8988T (cell line): ENCODE data around the gene TRAP1.
"Not testable (repeated sequence)": the region's sequence is repeated elsewhere in the genome, so short reads cannot be mapped to it uniquely, and the experiment has no call there.

ENCODE experiments used
- DNase-seq: peaks from one replicate; pipeline ENCODE4 v3.0.0; 2011

The TRAP1 gene

DNA sequence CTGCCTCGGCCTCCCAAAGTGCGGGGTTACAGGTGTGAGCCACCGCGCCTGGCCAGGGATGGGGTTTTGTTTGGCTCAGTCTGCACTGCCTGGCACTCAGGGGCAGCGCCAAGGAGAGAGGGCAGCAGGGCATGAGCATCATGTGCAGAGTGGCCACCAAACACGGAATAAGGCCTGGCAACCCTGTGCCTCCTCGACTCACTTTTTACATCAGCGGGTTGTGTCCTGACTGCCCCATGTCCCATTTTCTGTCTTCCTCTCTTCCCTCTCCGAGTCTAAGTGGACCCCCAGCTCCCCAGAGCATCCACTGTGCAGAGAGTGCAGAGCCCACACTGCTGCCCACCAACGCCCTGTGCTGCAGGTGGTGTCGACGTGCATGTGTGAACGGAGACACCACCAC lies 18.2 kb upstream of the TRAP1 start:
- no peak for DNase-seq

DNA sequence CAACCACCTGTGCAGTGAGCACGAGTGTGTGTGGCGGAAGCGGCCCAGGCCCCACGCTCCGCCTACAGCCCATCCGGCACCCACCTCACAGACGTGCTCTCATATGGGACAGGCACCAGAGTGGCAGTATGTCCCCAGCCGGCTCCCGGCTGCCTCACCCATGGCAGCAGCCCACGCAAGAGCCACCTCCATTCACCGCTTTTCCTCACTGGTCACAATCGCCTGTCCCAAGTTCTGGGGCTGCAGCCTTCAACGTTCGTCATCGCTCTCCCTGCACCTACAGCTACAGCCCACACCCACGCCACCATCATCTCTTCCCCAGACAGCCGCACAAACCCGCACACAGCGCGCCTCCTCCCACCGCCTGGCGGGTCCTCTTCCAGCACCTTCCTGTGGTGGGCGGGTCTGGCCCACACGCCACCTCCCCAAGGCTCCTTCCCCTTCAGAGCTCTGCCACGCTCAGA lies 17.5 kb upstream of the TRAP1 start:
- DNase-seq = no peak

DNA sequence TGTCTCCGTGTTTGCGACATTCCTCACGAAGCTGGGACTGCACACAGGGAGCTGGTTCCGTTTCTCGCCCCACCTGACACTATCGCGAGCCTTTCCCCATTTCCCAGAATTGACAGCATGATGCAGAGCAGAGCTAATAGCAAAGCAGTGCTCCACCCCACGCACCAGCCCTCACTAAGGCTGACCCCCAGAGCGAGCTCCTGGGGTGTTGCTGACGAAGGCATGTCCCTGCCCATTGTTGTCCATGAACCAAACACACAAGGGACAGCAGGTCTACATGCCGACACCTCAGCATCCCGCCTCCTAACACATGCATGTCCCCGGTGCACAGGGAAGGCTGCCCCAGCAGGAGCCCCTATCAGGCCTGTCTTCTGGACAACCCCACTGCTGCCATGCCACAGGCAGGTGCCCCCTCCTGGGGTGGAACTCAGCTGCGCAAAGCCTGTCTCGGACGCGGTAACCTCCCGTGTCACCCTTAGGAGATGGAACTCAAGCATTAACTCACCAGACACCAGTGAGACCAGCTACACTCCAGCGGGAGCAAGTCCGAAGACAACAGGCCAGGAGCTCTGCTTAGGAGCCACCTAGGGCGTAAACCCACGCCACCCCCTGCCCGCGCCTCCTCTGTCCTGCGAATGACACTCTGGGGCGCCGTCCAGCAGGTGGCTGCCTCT lies 16.9 kb upstream of the TRAP1 start:
- DNase-seq = no peak

DNA sequence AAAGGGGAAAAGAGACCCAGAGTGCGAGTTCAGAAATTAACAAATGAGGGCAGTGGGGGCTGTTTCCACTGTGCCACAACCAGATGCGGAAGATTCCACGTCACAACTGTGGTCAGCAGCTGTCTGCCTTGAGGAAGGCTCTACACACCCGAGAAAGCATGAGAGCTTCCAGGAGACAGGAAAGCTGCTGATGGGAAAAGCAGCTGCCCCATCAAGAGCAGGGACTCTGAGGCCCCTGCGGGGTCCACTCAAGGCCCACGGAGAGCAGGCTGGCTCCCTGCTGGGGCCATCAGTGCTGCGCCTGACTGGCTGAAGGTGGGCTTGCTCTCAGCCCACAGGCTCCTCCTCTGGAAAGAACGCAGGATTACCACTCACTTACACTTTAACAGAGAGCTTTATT lies 14.8 kb upstream of the TRAP1 start:
- DNase-seq = no peak

DNA sequence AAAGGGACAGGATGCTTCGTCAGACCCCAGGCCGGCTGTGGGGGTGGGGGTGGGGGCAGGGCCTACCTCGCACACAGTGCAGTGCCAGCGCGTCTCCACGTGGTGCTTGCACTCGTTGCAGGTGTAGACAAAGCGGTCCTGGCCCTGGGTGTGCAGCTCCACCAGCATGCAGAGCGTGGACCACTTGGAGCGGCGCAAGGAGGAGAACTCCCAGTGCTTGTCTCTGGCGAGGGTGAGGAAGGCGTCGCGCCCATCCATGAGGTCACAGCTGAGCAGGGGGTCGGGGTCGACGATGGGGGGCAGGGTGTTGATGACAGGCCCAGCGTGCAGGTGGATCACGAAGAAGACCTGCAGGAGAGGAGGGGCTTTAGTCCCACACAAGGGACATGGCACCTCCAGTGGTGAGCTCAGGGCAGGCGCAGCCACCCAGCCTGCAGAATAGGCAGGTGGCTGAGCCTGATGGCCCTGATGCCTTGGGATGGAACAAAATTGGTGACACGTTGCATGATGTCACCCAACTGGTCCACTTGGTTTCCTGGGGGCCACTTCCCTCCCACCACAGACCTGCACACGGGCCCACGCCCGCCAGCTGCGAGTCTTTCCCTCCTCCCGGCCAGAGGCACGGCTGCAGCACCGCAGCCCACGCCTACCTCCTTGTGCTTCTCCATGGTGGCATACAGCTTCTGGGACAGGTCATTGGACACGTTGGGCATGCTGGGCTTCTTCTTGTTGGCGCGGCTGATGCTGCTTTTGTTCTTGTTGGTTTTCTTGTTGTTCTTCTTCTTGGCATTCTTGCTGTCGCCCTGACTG lies 14.0 kb upstream of the TRAP1 start:
- DNase-seq = no peak

DNA sequence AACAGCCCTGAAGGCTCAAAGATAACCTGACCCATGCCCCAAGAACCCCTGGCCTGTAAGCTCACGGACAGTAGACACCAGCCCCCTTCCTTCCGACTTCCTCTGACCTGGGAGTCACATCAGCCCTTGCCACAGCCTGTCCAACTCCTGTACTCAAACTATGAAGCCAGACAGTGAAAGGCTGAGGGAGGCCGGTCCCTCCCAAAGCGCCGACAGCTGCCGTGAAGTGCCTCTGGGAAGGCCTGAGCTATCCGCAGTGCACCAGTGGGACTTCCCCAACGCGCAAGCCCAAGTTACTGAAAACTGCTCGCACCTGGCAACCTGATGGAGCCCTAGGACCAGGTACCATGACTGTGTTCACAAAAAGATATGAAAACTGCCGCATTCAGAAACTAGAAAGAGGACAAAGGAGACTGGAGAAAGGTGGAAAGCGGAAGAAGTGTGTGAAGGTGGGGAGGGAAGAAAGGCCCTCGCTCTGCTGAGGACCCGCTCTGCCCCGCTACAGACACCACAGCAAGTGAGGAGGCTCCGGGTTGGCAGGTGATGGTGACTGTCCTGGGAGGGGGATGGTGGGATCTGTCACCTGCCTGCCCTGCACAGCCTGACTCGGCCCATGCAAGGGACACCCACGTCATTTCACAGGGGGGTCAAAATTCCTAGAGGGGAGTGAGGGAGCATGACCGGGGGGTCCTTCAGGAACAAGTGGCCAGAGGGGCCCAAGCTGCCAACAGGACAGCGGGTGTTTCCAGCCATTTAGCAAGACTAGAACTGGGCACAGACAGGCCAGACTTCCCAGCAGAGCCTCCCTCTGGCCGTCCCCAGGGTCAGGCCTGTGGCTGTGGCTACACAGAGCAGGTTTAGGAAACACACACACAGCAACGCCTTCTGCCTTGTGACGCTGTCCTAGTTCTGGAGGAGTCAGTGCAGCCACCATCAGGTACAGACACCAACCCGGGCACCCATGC lies 13.1 kb upstream of the TRAP1 start:
- no peak for DNase-seq

DNA sequence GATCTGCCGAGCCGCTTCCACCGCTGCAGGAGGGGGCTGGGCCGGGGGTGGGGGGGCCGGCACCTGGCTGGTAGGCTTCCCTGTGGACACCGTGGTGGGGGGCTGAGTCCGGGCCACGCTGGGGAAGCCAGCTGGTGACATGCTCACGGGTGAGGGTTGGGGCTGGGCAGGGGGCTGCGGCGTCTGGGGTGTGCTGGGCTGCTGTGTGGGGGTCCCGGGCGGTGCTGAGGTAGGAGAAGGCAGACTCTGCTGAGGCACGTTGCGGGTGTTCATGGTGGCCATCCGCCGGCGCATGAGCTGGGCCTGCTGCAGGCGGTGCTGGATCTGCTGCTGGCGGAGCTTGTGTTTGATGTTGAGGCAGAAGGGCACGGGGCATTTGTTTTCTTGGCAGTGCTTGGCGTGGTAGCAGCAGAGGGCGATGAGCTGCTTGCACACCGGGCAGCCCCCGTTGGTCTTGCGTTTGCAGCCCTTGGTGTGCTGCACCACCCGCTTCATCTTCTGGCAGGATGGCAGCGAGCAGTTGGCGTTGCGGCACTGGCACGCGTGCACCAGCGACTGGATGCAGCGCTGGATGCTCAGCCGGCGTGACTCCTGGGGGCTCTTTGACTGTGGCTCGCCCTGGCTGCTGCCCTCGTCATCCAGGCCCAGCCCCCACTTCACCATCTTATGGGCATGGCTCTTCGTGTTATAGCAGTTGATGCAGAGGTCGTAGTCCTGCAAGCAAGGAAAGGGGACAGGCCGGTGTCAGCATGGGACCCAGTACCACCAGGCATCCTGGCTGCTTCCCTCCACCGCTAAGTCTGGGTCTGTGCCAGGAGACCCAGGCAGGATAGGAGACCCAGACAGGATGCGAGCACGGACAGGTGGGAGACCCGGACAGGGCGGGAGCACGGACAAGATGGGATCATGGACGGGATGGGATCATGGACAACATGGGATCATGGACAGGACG lies 12.1 kb upstream of the TRAP1 start:
- DNase-seq = no peak

DNA sequence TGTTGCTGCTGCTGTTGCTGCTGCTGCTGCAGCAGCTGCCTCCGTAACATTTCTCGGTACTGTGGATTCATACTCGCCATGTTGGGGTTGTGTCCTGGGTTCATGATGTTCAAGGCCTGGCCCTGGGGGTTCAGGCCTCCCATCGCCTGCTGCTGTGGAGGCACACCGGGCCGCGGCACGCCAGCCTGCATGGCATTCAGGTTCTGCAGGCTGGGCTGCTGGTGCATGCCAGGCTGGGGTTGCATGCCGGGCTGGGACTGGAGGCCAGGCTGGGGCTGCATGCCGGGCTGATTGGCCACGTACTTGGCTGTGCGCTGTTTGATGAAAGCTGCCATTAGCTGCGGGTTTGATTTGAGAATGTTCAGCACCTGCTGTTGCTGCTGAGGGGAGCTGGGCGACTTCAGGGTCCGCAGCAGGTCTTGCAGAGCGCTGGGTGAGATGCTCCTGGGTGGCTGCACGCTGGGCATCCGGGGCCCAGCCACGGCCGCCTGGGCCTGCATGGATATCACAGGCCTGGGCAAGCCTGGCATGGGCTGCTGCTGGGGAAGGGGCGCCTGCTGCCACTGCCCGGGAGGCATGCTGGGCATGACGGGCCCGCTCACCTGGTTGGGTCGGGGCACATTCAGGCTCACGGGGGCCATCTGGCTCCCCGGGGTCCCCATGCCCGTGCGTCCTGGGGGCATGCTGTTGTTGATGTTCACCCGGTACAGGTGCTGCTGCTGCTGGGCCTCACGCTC lies 11.3 kb upstream of the TRAP1 start:
- no peak for DNase-seq

DNA sequence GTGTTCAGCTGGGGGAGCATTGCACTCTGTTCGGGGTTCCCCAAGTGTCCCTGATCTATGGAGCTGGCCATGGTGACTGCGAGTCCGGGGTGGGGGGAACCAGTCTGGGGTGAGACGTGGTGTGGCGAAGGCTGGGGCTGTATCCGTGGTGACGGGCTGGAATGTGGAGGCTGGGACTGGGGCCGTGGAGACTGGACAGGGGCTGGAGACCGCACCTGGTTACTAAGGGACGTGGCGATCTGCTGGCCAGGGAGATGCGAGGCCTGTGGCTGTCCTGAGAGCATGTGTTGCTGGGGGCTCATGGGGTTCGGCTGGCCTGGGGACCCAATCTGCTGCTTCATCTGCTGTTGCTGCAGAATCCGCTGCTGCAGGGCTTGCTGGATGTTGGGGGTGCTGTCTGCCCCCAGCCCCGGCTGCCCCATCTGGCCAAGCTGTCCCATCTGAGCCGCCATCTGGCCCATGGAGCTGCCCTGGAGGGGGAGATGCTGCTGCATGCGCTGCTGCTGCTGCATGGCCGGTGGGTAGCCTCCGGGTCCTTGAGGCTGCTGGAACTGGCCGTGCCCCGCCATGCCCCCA lies 10.6 kb upstream of the TRAP1 start:
- no peak for DNase-seq

DNA sequence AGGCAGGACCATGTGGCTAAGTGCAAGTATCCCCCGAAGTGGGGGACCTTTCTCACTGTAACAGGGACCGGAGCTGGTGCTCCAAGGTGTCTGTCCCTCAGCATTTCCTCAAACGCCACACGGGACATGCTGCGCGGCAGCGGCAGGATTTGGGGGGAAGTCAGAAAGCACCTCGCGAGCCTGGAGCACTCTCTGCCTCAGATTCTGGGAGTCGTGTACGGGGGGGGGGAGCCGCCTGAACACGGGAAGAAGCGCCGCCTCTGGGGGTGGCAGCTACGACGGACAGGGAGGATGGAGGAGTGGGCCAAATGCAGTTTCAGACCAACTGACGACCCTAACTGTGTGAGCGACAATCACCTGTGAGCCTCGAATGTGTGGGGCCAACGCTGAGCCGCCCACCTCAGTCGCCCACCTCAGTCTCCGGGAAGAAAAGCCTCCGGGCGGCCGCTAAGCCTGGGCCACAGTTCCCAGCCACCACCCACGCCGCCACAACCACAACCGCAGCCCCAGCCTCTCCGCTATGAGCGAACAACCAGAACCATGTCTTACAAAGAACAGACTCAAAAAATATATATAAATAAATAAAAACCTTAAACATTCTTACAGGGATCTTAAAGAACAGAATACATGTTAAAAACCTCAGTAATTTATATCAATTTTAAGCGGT lies 8.8 kb upstream of the TRAP1 start:
- no peak for DNase-seq

DNA sequence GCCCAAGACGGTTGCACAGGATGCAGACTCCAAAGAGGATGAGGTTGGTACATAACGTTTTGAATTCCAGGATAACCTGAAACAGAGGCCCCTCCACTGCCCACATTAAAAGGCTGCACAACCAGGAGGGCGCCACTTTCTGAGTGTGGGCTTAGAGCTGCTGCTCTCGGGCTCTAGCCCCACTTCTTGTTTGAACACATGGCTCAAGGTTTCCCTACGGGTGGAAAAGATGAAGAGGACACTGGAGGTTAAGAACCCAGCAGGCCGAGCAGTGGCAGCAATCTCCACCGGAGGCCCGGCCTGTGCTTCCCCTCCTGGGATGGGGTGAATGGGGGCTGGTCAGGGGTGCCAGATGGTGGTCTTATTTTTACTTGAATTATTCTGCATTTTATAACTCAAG lies 8.0 kb upstream of the TRAP1 start:
- DNase-seq = no peak

DNA sequence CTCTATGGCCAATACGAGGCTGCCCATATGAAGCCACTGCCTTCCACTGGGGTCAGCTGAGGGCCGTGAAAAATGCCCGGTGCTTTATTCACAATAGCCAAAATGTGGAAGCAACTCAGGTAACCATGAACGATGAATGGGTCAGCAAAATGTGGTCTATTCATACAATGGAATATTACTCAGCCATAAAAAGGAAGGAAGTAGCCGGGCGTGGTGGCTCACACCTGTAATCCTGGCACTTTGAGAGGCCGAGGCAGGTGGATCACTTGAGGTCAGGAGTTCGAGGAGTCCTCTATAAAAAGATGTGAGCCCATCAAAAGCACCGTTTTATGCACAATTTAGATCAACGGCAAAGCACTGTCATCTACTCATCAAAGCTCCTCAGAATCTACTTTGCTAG lies 5.2 kb upstream of the TRAP1 start:
- DNase-seq = no peak

DNA sequence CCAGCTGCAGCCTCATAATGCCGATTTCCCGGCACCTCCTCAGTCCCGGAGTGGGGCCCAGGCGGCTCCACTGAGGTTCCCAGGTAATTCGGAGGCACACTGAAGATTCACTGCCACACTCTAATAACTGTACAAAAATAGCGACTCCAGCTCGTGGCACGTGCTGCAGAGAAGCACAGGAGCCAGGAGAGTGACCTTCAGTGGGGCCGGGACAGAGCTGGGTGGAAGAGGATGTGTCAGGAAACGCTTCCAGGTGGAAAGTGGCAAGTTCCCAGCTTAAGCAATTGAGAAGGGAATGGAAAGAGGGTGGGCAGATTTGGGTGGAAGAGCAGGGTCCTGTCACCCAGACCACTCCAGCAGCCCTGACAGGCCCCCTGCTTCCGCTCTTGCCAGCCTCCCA lies 3.1 kb upstream of the TRAP1 start:
- DNase-seq = no peak

DNA sequence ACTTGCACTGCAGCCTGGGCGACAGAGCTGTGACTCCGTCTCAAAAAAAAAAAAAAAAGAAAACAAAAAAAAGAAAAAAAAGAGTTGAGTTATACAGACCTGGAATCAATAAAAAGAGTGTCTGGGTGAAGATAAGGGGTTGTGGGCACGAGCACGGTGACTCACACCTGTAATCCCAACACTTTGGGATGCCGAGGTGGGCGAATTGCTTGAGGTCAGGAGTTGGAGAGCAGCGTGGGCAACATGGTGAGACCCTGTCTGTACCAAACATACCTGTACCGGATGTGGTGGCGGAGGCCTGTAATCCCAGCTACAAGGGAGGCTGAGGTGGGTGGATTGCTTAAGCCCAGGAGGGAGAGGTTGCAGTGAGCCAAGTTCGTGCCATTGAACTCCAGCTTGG lies 1.3 kb upstream of the TRAP1 start:
- no peak for DNase-seq

DNA sequence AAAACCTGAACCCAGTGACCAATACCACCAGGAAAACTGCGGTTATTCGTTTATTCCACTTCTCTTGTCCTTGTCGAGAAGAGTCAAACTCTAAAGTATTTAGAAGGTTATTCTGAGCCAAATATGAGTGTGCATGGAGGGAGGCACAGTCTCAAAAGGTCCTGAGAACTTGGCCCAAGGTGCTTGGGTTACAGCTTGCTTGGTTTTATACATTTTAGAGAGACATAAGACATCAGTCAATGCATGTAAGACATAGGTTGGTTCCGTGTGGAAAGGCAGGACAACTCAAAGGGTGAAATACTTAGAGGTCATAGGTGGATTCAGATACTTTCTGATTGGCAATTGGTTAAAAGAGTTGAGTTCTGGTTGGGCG lies 681 bp upstream of the TRAP1 start:
- DNase-seq = no peak

DNA sequence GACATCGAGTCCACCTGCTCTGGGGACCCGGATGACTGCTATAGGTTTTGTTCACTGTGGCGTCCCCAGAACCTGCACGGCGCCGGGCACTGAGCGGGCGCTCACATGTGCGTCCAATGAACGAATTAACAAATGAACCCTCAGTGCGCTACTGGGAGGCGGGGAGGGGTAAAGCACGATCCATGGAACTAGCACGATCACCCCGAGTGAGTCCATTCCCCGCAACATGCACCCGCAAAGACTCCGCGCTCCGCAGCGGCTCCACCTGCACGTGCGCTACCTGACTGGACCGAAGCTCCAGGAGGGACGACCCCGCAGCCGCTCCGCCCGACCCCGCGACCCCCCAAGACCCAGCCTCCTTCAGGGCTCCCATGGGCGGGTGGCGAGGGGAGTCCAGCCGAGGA lies 491 bp downstream of the TRAP1 start:
- no peak for DNase-seq

DNA sequence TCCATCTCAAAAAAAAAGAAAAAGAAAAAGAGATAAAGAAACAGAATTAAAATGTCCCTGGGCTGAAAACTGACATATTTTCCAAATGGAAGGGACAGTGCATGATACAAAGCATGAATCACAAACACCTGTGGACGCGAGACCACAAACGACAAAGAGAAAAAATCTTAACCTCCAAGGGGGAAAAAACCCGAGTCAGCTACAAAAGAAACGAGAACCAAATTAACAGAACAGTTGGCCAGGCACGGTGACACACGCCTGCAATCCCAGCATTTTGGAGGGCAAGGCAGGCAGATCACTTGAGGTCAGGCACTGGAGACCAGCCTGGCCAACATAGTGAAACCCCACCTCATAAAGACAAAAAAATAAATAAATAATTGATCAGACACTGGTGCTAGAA lies 1.9 kb downstream of the TRAP1 start:
- DNase-seq = no peak

DNA sequence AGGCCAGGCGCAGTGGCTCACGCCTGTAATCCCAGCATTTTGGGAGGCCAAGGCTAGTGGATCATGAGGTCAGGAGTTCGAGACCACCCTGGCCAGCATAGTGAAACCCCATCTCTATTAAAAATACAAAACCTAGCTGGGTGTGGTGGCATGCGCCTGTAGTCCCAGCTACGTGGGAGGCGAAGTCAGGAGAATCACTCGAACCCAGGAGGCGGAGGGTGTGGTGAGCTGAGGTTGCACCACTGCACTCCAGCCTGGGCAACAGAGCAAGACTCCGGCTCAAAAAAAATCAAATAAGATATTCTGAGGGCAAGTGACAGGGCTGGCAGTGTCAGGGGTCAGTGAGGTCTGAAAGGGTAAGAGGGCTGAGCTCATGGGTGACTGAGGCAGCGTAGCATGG lies 2.9 kb downstream of the TRAP1 start:
- not testable (repeated sequence) for DNase-seq

DNA sequence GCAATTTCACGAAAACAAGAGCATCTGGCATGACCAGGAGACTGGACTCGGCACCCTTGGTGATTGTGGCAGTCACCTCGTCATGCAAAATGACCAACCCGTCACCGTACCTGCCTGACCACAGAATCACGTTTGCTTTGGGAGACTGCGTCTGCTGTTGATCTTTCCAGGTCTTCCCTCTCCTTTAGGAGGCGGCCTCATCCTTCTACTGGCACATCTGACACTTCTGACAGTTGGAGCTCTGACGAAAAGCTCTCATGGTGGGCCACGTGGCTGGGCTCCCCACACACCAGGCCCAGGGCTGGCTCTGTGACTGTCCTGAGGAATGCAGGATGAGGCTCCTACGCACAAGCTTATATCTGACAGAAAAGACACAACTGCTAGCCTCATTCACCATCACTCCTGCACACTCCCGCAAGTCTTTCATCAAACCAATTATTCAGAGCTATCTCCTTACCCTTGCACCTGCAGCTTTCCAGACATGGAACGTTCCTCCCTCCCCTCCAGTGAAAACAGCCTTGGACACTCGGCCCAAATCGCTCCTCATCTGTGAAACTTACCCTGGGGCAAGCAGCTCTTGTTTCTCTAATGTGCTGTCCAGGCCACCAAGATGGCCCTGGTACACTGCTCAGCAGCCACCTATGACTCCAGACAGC lies 3.6 kb downstream of the TRAP1 start:
- no peak for DNase-seq

DNA sequence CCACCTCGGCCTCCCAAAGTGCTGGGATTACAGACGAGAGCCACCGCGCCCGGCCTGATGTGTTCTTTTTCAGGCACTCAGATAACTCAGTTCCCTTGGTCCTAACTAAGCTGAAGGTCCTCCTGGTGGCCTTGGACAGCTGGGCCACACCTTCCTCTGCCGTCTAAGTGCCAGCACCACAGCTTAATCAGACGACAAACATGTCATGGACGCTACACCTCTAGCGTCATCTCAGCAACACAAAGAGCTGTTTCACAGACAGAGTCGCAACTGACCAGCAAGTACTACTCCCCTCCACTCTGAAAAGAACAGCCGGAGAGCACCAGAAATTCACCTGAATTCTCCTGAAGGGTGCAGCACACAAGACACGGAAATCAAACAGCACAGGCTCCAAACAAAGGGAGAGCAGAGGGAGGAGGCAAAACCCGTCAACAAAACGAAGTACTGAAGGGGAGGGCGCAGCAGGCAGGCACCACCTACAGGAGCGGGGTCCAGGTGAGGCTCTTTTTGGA lies 4.4 kb downstream of the TRAP1 start:
- no peak for DNase-seq
